A673 (cell line): ENCODE measurements around the gene MRPL14. TPM values are rescaled to one million over a fixed set of nuclear protein-coding genes. Genes with fewer than 3 reads are reported as not detected.

Experiments used
- BruUV-seq: library from RNA; stranded (reverse); fragments of 400-500 nt; replicated peaks from 2 replicates; lab custom pipeline; 2021; lab: Mats Ljungman, UMichigan
- CTCF ChIA-PET: fragments of 300-600 bp; sonication (Branson Sonifier 250); formaldehyde crosslinking; loops from one replicate; lab custom pipeline; 2022; ENCODE audit warnings: antibody characterized with exemption; lab: Charles Lee
- POLR2A ChIA-PET: fragments of 300-600 bp; sonication (Branson Sonifier 250); formaldehyde crosslinking; loops from one replicate; lab custom pipeline; 2022; ENCODE audit warnings: antibody characterized with exemption; ENCODE audit not compliant: low non-redundant PET; lab: Charles Lee
- DNase-seq: peaks from one replicate; pipeline ENCODE4 v3.0.0-alpha.2; 2015; ENCODE audit warnings: low spot score
- H3K27ac ChIP-seq: fragments of 200-600 bp; sonication (generic); 2 replicates; pipeline ENCODE4 v1.5.1; 2016; ENCODE audit warnings: mixed run types, low read depth, mild to moderate bottlenecking, mixed read lengths, antibody characterized with exemption, low read length; ENCODE audit not compliant: poor library complexity, severe bottlenecking
- H3K27me3 ChIP-seq: fragments of 200-600 bp; sonication (generic); replicated peaks from 2 replicates; pipeline ENCODE4 v1.6.1; 2017; ENCODE audit warnings: mixed run types, low read depth, mild to moderate bottlenecking, mixed read lengths, antibody characterized with exemption, low read length; ENCODE audit not compliant: insufficient read depth, poor library complexity
- H3K36me3 ChIP-seq: fragments of 200-600 bp; sonication (generic); 2 replicates; pipeline ENCODE4 v1.6.1; 2016; ENCODE audit warnings: mixed run types, mild to moderate bottlenecking, mixed read lengths, antibody characterized with exemption, low read length; ENCODE audit not compliant: insufficient read depth, poor library complexity, severe bottlenecking
- H3K4me1 ChIP-seq: fragments of 200-600 bp; sonication (generic); 2 replicates; pipeline ENCODE4 v1.6.1; 2017; ENCODE audit warnings: mixed run types, mild to moderate bottlenecking, mixed read lengths, antibody characterized with exemption, low read length; ENCODE audit not compliant: insufficient read depth, poor library complexity, severe bottlenecking
- H3K4me3 ChIP-seq: fragments of 200-600 bp; sonication (generic); 2 replicates; pipeline ENCODE4 v1.5.1; 2016; ENCODE audit warnings: low read depth, mixed run types, mild to moderate bottlenecking, mixed read lengths, low read length; ENCODE audit not compliant: poor library complexity, severe bottlenecking
- H3K9me3 ChIP-seq: fragments of 200-600 bp; sonication (generic); 2 replicates; pipeline ENCODE4 v1.6.1; 2016; ENCODE audit warnings: mixed run types, low read depth, mild to moderate bottlenecking, mixed read lengths, antibody characterized with exemption, low read length; ENCODE audit not compliant: poor library complexity, severe bottlenecking
- CTCF ChIP-seq: fragments of 300-800, 200-600 bp; sonication (generic); conservative IDR thresholded peaks from 2 replicates; pipeline ENCODE4 v1.5.1; 2017; ENCODE audit warnings: low read depth, mild to moderate bottlenecking, antibody characterized with exemption, low read length, moderate library complexity, mixed read lengths
- EZH2 ChIP-seq: fragments of 200-600 bp; sonication (generic); IDR thresholded peaks from 2 replicates; pipeline ENCODE4 v1.6.1; 2017; ENCODE audit warnings: borderline replicate concordance, low read depth, mild to moderate bottlenecking, mixed read lengths, antibody characterized with exemption, low read length; ENCODE audit not compliant: poor library complexity, severe bottlenecking
- intact Hi-C: fragments of 100-400 bp; cut with micrococcal nuclease; formaldehyde crosslinking; loops from one replicate; pipeline ENCODE4 v1.10.0; 2022; ENCODE audit not compliant: unreplicated experiment
- total RNA-seq: library from RNA; stranded (reverse); gene quantifications from 2 replicates; pipeline ENCODE4 v1.2.3, GENCODE V29; 2021

The MRPL14 gene
- total RNA-seq, 1 experiment from 2014 or later, result 78.8 TPM

GRCh38 chr6:44139351-44139743 lies 12.1 kb upstream of the MRPL14 start:
- H3K27me3 ChIP-seq, result no peaks in the 10 kb centered on the region
- H3K9me3 ChIP-seq, result no peaks in the 10 kb centered on the region
- H3K4me3 ChIP-seq, result no peak overlapping the region
- H3K36me3 ChIP-seq, result peaks cover 5% of the 10 kb centered on the region
- ChIA-PET POLR2A (no interaction called here), CTCF (no interaction called here)
- TF ChIP-seq CTCF (no peak), EZH2 (no peak)
- no peak overlapping the region for H3K27ac ChIP-seq
- intact Hi-C loops, result no loop called here
- H3K4me1 ChIP-seq, result peaks cover 17% of the 10 kb centered on the region
- no peak for DNase-seq
- no TSS peak for BruUV-seq

- Histone ChIP-seq H3K36me3 (peaks cover 5% of the 10 kb centered on the region), H3K9me3 (no peaks in the 10 kb centered on the region), H3K4me3 (no peak overlapping the region), H3K4me1 (peaks cover 22% of the 10 kb centered on the region), H3K27me3 (no peaks in the 10 kb centered on the region), H3K27ac (no peak overlapping the region)
- TF ChIP-seq EZH2, result no peak
- no peak for TF ChIP-seq CTCF
- ChIA-PET CTCF (no interaction called here), POLR2A (no interaction called here)
- BruUV-seq, result no TSS peak
- no peak for DNase-seq
- intact Hi-C loops, result no loop called here
Measured at GRCh38 chr6:44138717-44139350, 11.6 kb upstream of the MRPL14 start.

DNA sequence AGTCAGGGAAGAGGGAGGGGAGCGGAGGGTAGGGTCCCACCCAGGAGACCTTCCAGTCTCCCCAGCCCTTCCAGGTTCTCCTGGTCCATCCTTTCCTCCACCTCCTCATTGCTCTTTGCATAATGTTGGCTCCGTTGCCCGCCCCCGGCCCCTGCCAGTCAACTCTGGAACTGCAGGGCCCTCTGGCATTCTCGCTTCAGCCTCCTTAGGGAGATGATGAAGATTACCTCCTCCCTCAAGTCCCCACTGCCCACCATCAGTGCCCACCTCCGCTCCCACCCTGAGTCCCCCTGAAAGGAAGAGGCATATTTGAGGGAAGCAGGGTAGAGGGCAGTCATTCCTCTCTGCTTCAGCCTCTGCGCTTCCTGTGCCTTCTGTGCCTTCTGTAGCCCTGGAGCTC lies 8.6 kb upstream of the MRPL14 start:
- intact Hi-C loops, result no loop called here
- H3K9me3 ChIP-seq, result no peaks in the 10 kb centered on the region
- 0 out of 2 replicates have a peak, but pooled peaks have one; percentile 12 for TF ChIP-seq CTCF
- no peak for TF ChIP-seq EZH2
- no peak overlapping the region for H3K4me3 ChIP-seq
- no peaks in the 10 kb centered on the region for H3K27me3 ChIP-seq
- no peak overlapping the region for H3K27ac ChIP-seq
- CTCF ChIA-PET, result no interaction called here
- POLR2A ChIA-PET, result no interaction called here
- peaks cover 36% of the 10 kb centered on the region for H3K4me1 ChIP-seq
- H3K36me3 ChIP-seq, result peaks cover 3% of the 10 kb centered on the region
- no peak for DNase-seq
- BruUV-seq, result no TSS peak
